HAP-1 (cell line): Measurements from ENCODE around the gene HOXD3.

Source experiments
- DNase-seq, 2 experiments: peaks; one replicate each; pipeline ENCODE4 v3.0.0-alpha.2; 2016 to 2020; ENCODE audit warnings: low spot score in 2 of 2
- H3K27me3 ChIP-seq: fragments of 250-450 bp; sonication (Bioruptor Pico); 2 replicates; pipeline ENCODE4 v1.5.1; 2020; ENCODE audit warnings: low read depth, mild to moderate bottlenecking, moderate library complexity
- H3K36me3 ChIP-seq: fragments of 250-450 bp; sonication (Bioruptor Pico); replicated peaks from 2 replicates; pipeline ENCODE4 v1.5.1; 2020; ENCODE audit warnings: mild to moderate bottlenecking
- H3K4me1 ChIP-seq: fragments of 250-450 bp; sonication (Bioruptor Pico); 2 replicates; pipeline ENCODE4 v1.5.1; 2020; ENCODE audit warnings: mild to moderate bottlenecking
- H3K4me3 ChIP-seq: fragments of 250-450 bp; sonication (Bioruptor Pico); 2 replicates; pipeline ENCODE4 v1.5.1; 2020; ENCODE audit warnings: mild to moderate bottlenecking, moderate library complexity
- H3K9me3 ChIP-seq: fragments of 250-450 bp; sonication (Bioruptor Pico); 2 replicates; pipeline ENCODE4 v1.5.1; 2020; ENCODE audit warnings: mild to moderate bottlenecking, moderate library complexity
- in situ Hi-C: fragments of 300-500 bp; cut with MboI; formaldehyde crosslinking; loops from 3 replicates; pipeline ENCODE4 v1.14.3; 2020; ENCODE audit warnings: low sequenced_read_pairs, inconsistent platforms, mixed read lengths

HOXD3 gene

GRCh38 chr2:176146645-176147044, 10.5 kb upstream of the HOXD3 start:
- DNase-seq = no peak
- in situ Hi-C loops = no loop called here

GRCh38 chr2:176147210-176147799, 9.8 kb upstream of the HOXD3 start:
- in situ Hi-C loops = no loop called here
- Histone ChIP-seq H3K9me3 (no peaks in the 10 kb centered on the region), H3K4me1 (peaks cover 9% of the 10 kb centered on the region), H3K36me3 (peaks cover 3% of the 10 kb centered on the region; the same call in 1 of the 2 replicates), H3K4me3 (no peak overlapping the region), H3K27me3 (no peaks in the 10 kb centered on the region)
- DNase-seq = no peak

More at GRCh38 chr2:176146645-176147044, 10.5 kb upstream of the HOXD3 start:
- Histone ChIP-seq H3K4me1 (peaks cover 9% of the 10 kb centered on the region), H3K9me3 (no peaks in the 10 kb centered on the region), H3K36me3 (peaks cover 3% of the 10 kb centered on the region; the same call in 1 of the 2 replicates), H3K4me3 (no peak overlapping the region), H3K27me3 (no peaks in the 10 kb centered on the region)

GRCh38 chr2:176147800-176148496, 9.2 kb upstream of the HOXD3 start:
- DNase-seq = no peak
- Histone ChIP-seq H3K4me1 (peaks cover 9% of the 10 kb centered on the region), H3K9me3 (no peaks in the 10 kb centered on the region), H3K4me3 (no peak overlapping the region), H3K36me3 (peaks cover 3% of the 10 kb centered on the region; the same call in 1 of the 2 replicates), H3K27me3 (no peaks in the 10 kb centered on the region)
- in situ Hi-C loops = no loop called here

- in situ Hi-C loops = no loop called here
- Histone ChIP-seq H3K4me1 (peaks cover 9% of the 10 kb centered on the region), H3K36me3 (peaks cover 8% of the 10 kb centered on the region; the same call in 1 of the 2 replicates), H3K4me3 (no peak overlapping the region), H3K27me3 (no peaks in the 10 kb centered on the region), H3K9me3 (no peaks in the 10 kb centered on the region)
- DNase-seq = no peak
These were observed 8.2 kb upstream of the HOXD3 start for GRCh38 chr2:176148751-176149421.

- Histone ChIP-seq H3K4me3 (no peak overlapping the region), H3K27me3 (no peaks in the 10 kb centered on the region), H3K4me1 (peaks cover 9% of the 10 kb centered on the region), H3K36me3 (peaks cover 8% of the 10 kb centered on the region; the same call in 1 of the 2 replicates), H3K9me3 (no peaks in the 10 kb centered on the region)
- no peak for DNase-seq
- in situ Hi-C loops = no loop called here
These were observed 7.6 kb upstream of the HOXD3 start for GRCh38 chr2:176149481-176149938.

GRCh38 chr2:176149939-176150583, 7.0 kb upstream of the HOXD3 start:
- Histone ChIP-seq H3K27me3 (no peaks in the 10 kb centered on the region), H3K9me3 (no peaks in the 10 kb centered on the region), H3K4me3 (no peak overlapping the region), H3K36me3 (peaks cover 8% of the 10 kb centered on the region; the same call in 1 of the 2 replicates), H3K4me1 (peaks cover 9% of the 10 kb centered on the region)
- no peak for DNase-seq
- in situ Hi-C loops = no loop called here

- Histone ChIP-seq H3K4me1 (peaks cover 10% of the 10 kb centered on the region), H3K27me3 (no peaks in the 10 kb centered on the region), H3K36me3 (peaks cover 7% of the 10 kb centered on the region; the same call in 1 of the 2 replicates), H3K9me3 (no peaks in the 10 kb centered on the region), H3K4me3 (no peak overlapping the region)
- in situ Hi-C loops = no loop called here
- no peak for DNase-seq
These were observed 6.3 kb upstream of the HOXD3 start for GRCh38 chr2:176150584-176151441.

GRCh38 chr2:176151442-176152287, 5.4 kb upstream of the HOXD3 start, which contains the start of gene HOXD4:
TSS of gene HOXD4 (plus strand) at chr2:176151550. CDS start at chr2:176151634, 84 bp downstream.
- Histone ChIP-seq H3K4me3 (no peak within 1 kb of the TSS), H3K27me3 (no peaks in the 10 kb centered on the region), H3K36me3 (peaks cover 5% of the 10 kb centered on the region; the same call in 1 of the 2 replicates), H3K4me1 (peaks cover 3% of the 10 kb centered on the region), H3K9me3 (no peaks in the 10 kb centered on the region)
- DNase-seq = no peak
- in situ Hi-C loops = no loop called here

- H3K27me3 ChIP-seq = no peaks in the 10 kb centered on the region
- peaks cover 9% of the 10 kb centered on the region for H3K4me1 ChIP-seq
- no peaks in the 10 kb centered on the region for H3K9me3 ChIP-seq
- peaks cover 5% of the 10 kb centered on the region; the same call in 1 of the 2 replicates for H3K36me3 ChIP-seq
- H3K4me3 ChIP-seq = no peak overlapping the region
- in situ Hi-C loops = no loop called here
- no peak for DNase-seq
These were observed 4.5 kb upstream of the HOXD3 start for GRCh38 chr2:176152350-176153181.

- no peak for DNase-seq
- peaks cover 5% of the 10 kb centered on the region; the same call in 1 of the 2 replicates for H3K36me3 ChIP-seq
- in situ Hi-C loops = no loop called here
- no peaks in the 10 kb centered on the region for H3K9me3 ChIP-seq
- no peaks in the 10 kb centered on the region for H3K27me3 ChIP-seq
- no peak overlapping the region for H3K4me3 ChIP-seq
- H3K4me1 ChIP-seq = peaks cover 16% of the 10 kb centered on the region
These were observed 2.4 kb upstream of the HOXD3 start for GRCh38 chr2:176154576-176155252.

- peaks cover 5% of the 10 kb centered on the region; the same call in 1 of the 2 replicates for H3K36me3 ChIP-seq
- no peak for DNase-seq
- no peaks in the 10 kb centered on the region for H3K27me3 ChIP-seq
- in situ Hi-C loops = no loop called here
- no peaks in the 10 kb centered on the region for H3K9me3 ChIP-seq
- H3K4me3 ChIP-seq = no peak overlapping the region
- peaks cover 16% of the 10 kb centered on the region for H3K4me1 ChIP-seq
These were observed 1.6 kb upstream of the HOXD3 start for GRCh38 chr2:176155356-176156044.
